H9 (cell line): Measurements from ENCODE around the gene PATL1. TPM values are rescaled to one million over a fixed set of nuclear protein-coding genes. Genes with fewer than 3 reads are reported as not detected.

Experiments
- DNase-seq: peaks from one replicate; pipeline ENCODE4 v3.0.0-alpha.2; 2017
- H2AFZ ChIP-seq: one replicate; pipeline ENCODE4 v1.6.1; 2013; ENCODE audit warnings: mild to moderate bottlenecking, low read length, control low read depth, moderate library complexity
- H2AK5ac ChIP-seq: 2 replicates; pipeline ENCODE4 v1.6.1; 2013; ENCODE audit warnings: low read length, control low read depth, mixed read lengths; ENCODE audit not compliant: insufficient read length
- H2BK120ac ChIP-seq: one replicate; pipeline ENCODE4 v1.6.1; 2013; ENCODE audit warnings: low read depth, mild to moderate bottlenecking, low read length, control low read depth, inconsistent platforms; ENCODE audit not compliant: poor library complexity, severe bottlenecking
- H2BK12ac ChIP-seq: 2 replicates; pipeline ENCODE4 v1.6.1; 2013; ENCODE audit warnings: low read length, control low read depth, mixed read lengths, low read depth; ENCODE audit not compliant: insufficient read length
- H2BK15ac ChIP-seq: 2 replicates; pipeline ENCODE4 v1.6.1; 2013; ENCODE audit warnings: low read depth, low read length, control low read depth
- H2BK20ac ChIP-seq: one replicate; pipeline ENCODE4 v1.6.1; 2013; ENCODE audit warnings: low read depth, mild to moderate bottlenecking, low read length, control low read depth, inconsistent platforms; ENCODE audit not compliant: poor library complexity, severe bottlenecking
- H2BK5ac ChIP-seq: 2 replicates; pipeline ENCODE4 v1.6.1; 2013; ENCODE audit warnings: low read length, control low read depth, mixed read lengths; ENCODE audit not compliant: insufficient read length
- H3K14ac ChIP-seq: 2 replicates; pipeline ENCODE4 v1.6.1; 2013; ENCODE audit warnings: low read length, control low read depth; ENCODE audit not compliant: insufficient read depth
- H3K18ac ChIP-seq: 2 replicates; pipeline ENCODE4 v1.6.1; 2013; ENCODE audit warnings: low read depth, mild to moderate bottlenecking, mixed read lengths, low read length, control low read depth; ENCODE audit not compliant: insufficient read length
- H3K23ac ChIP-seq: 2 replicates; pipeline ENCODE4 v1.6.1; 2013; ENCODE audit warnings: low read length, control low read depth, mixed read lengths, low read depth; ENCODE audit not compliant: insufficient read length
- H3K23me2 ChIP-seq: 2 replicates; pipeline ENCODE4 v1.6.1; 2013; ENCODE audit warnings: low read depth, mild to moderate bottlenecking, mixed read lengths, low read length, control low read depth; ENCODE audit not compliant: insufficient read length, poor library complexity, severe bottlenecking
- H3K27ac ChIP-seq: 2 replicates; pipeline ENCODE4 v1.5.1; 2013; ENCODE audit warnings: low read length, control low read depth, mixed read lengths, low read depth; ENCODE audit not compliant: insufficient read length
- H3K27me3 ChIP-seq: 2 replicates; pipeline ENCODE4 v1.6.1; 2013; ENCODE audit warnings: low read length, control low read depth, inconsistent platforms; ENCODE audit not compliant: insufficient read depth
- H3K4ac ChIP-seq: 2 replicates; pipeline ENCODE4 v1.6.1; 2013; ENCODE audit warnings: low read depth, mild to moderate bottlenecking, control low read depth, inconsistent platforms, low read length, moderate library complexity
- H3K4me1 ChIP-seq: 2 replicates; pipeline ENCODE4 v1.6.1; 2013; ENCODE audit warnings: low read length, control low read depth, inconsistent platforms; ENCODE audit not compliant: insufficient read depth
- H3K4me2 ChIP-seq: 2 replicates; pipeline ENCODE4 v1.6.1; 2013; ENCODE audit warnings: low read length, control low read depth, mixed read lengths; ENCODE audit not compliant: insufficient read length, insufficient read depth
- H3K56ac ChIP-seq: 2 replicates; pipeline ENCODE4 v1.6.1; 2013; ENCODE audit warnings: low read depth, mild to moderate bottlenecking, mixed read lengths, low read length, control low read depth; ENCODE audit not compliant: insufficient read length
- H3K79me1 ChIP-seq: 2 replicates; pipeline ENCODE4 v1.6.1; 2013; ENCODE audit warnings: low read depth, mild to moderate bottlenecking, moderate library complexity, low read length, control low read depth, inconsistent platforms; ENCODE audit not compliant: insufficient read depth, poor library complexity, severe bottlenecking
- H3K79me2 ChIP-seq: 2 replicates; pipeline ENCODE4 v1.6.1; 2013; ENCODE audit warnings: low read length, control low read depth, inconsistent platforms; ENCODE audit not compliant: insufficient read depth
- H3K9ac ChIP-seq: 2 replicates; pipeline ENCODE4 v1.6.1; 2013; ENCODE audit warnings: low read length, control low read depth, mixed read lengths; ENCODE audit not compliant: insufficient read length; ENCODE audit errors: extremely low read depth
- H3K9me3 ChIP-seq: one replicate; pipeline ENCODE4 v1.6.1; 2013; ENCODE audit warnings: low read depth, low read length, inconsistent platforms; ENCODE audit not compliant: control insufficient read depth
- H3T11ph ChIP-seq: one replicate; pipeline ENCODE4 v1.6.1; 2013; ENCODE audit warnings: mild to moderate bottlenecking, low read length, control low read depth, inconsistent platforms
- H4K20me1 ChIP-seq: one replicate; pipeline ENCODE4 v1.6.1; 2013; ENCODE audit not compliant: control insufficient read depth, insufficient read length, insufficient read depth
- H4K5ac ChIP-seq: 2 replicates; pipeline ENCODE4 v1.6.1; 2013; ENCODE audit warnings: low read depth, mild to moderate bottlenecking, mixed read lengths, low read length, control low read depth; ENCODE audit not compliant: insufficient read length
- H4K8ac ChIP-seq: replicated peaks from 2 replicates; pipeline ENCODE4 v1.6.1; 2013; ENCODE audit warnings: low read length, control low read depth, mixed read lengths, low read depth; ENCODE audit not compliant: insufficient read length
- H4K91ac ChIP-seq: 2 replicates; pipeline ENCODE4 v1.6.1; 2013; ENCODE audit warnings: low read depth, mild to moderate bottlenecking, moderate library complexity, mixed read lengths, low read length, control low read depth; ENCODE audit not compliant: insufficient read length
- H3K27ac Mint-ChIP-seq, 3 experiments: 2 replicates in 2 of 3; 3 replicates in 1 of 3; pipeline ENCODE4 v1.8.0; 2020 to 2021; ENCODE audit warnings: mixed read lengths in 3 of 3, mild to moderate bottlenecking in 1 of 3, moderate library complexity in 1 of 3
- H3K27me3 Mint-ChIP-seq: 2 replicates; pipeline ENCODE4 v1.8.0; 2021; ENCODE audit warnings: low read depth, mild to moderate bottlenecking, moderate library complexity, mixed read lengths
- H3K36me3 Mint-ChIP-seq, 3 experiments: 2 replicates in 2 of 3; 3 replicates in 1 of 3; pipeline ENCODE4 v1.8.0; 2020 to 2021; ENCODE audit warnings: low read depth in 3 of 3, mixed read lengths in 3 of 3; ENCODE audit not compliant: insufficient read depth in 1 of 3
- H3K4me1 Mint-ChIP-seq, 2 experiments: 2 replicates each; pipeline ENCODE4 v1.8.0; 2020; ENCODE audit warnings: mixed read lengths in 2 of 2
- H3K4me3 Mint-ChIP-seq, 2 experiments: 2 replicates in 1 of 2; 3 replicates in 1 of 2; pipeline ENCODE4 v1.8.0; 2020 to 2021; ENCODE audit warnings: mild to moderate bottlenecking in 2 of 2, mixed read lengths in 2 of 2, moderate library complexity in 1 of 2
- H3K9me3 Mint-ChIP-seq, 2 experiments: 2 replicates in 1 of 2; 3 replicates in 1 of 2; pipeline ENCODE4 v1.8.0; 2020; ENCODE audit warnings: mild to moderate bottlenecking in 2 of 2, mixed read lengths in 2 of 2, moderate library complexity in 1 of 2
- WGBS: extraction: QIAGEN DNeasy Blood & Tissue Kit; methylation state at CpG from one replicate; pipeline ENCODE4 v1.1.7; 2013; ENCODE audit warnings: missing lambda C conversion rate, low lambda C conversion rate, mixed read lengths; ENCODE audit not compliant: insufficient read length; ENCODE audit errors: extremely low coverage; 5-methylcytosine and 5-hydroxymethylcytosine counted together
- total RNA-seq: library from RNA; stranded (reverse); gene quantifications from 2 replicates; pipeline ENCODE4 v1.2.1, GENCODE V29; 2021
- TF ChIP-seq, protein P1 (sequence below): fragments of 200-600 bp; sonication (generic); conservative IDR thresholded peaks from 3 replicates; pipeline ENCODE4 v1.8.0; 2021; ENCODE audit warnings: antibody characterized with exemption, mild to moderate bottlenecking

The PATL1 gene
- total RNA-seq, 1 experiment from 2014 or later = 31.4 TPM

GRCh38 chr11:59691156-59691555 is 22.3 kb upstream of the PATL1 start:
- no CpG with 5 or more reads among the region's 2 CpGs for WGBS
- Histone ChIP-seq H2BK12ac (no peak overlapping the region), H4K91ac (no peak overlapping the region)

More at GRCh38 chr11:59691156-59691555, 22.3 kb upstream of the PATL1 start:
- Histone ChIP-seq H3K27me3 (no peaks in the 10 kb centered on the region), H3K23me2 (no peaks in the 10 kb centered on the region), H2AK5ac (no peak overlapping the region), H3K9me3 (no peaks in the 10 kb centered on the region), H2BK120ac (no peak overlapping the region), H2BK20ac (no peak overlapping the region), H2BK15ac (no peak overlapping the region), H3K4me2 (no peak overlapping the region), H3K18ac (no peak overlapping the region), H3K9ac (no peak overlapping the region), H3K14ac (no peak overlapping the region), H4K5ac (no peak overlapping the region), H4K20me1 (no peaks in the 10 kb centered on the region), H4K8ac (no peak overlapping the region), H3T11ph (no peak overlapping the region), H3K79me2 (no peaks in the 10 kb centered on the region), H3K79me1 (no peaks in the 10 kb centered on the region), H2AFZ (no peak overlapping the region), H3K23ac (no peak overlapping the region), H3K4ac (no peak overlapping the region), H3K56ac (no peak overlapping the region), H3K4me1 (no peaks in the 10 kb centered on the region), H2BK5ac (no peak overlapping the region), H3K27ac (no peak overlapping the region)
- Mint-ChIP-seq H3K4me3 (no peak overlapping the region), H3K27me3 (no peaks in the 10 kb centered on the region; the same call in none of the 2 replicates), H3K27ac (no peak overlapping the region), H3K36me3 (no peaks in the 10 kb centered on the region), H3K4me1 (no peaks in the 10 kb centered on the region), H3K9me3 (peaks cover 11 to 20% of the 10 kb centered on the region in 2 experiments)
- DNase-seq = no peak
- TF ChIP-seq, protein P1, sequence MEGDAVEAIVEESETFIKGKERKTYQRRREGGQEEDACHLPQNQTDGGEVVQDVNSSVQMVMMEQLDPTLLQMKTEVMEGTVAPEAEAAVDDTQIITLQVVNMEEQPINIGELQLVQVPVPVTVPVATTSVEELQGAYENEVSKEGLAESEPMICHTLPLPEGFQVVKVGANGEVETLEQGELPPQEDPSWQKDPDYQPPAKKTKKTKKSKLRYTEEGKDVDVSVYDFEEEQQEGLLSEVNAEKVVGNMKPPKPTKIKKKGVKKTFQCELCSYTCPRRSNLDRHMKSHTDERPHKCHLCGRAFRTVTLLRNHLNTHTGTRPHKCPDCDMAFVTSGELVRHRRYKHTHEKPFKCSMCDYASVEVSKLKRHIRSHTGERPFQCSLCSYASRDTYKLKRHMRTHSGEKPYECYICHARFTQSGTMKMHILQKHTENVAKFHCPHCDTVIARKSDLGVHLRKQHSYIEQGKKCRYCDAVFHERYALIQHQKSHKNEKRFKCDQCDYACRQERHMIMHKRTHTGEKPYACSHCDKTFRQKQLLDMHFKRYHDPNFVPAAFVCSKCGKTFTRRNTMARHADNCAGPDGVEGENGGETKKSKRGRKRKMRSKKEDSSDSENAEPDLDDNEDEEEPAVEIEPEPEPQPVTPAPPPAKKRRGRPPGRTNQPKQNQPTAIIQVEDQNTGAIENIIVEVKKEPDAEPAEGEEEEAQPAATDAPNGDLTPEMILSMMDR = no peak
